Measurements from ENCODE around the gene EPHA5. TPM values are rescaled to one million over a fixed set of nuclear protein-coding genes. Genes with fewer than 3 reads are reported as not detected.

The EPHA5 gene
- total RNA-seq, 1 experiment from 2014 or later: not detected

DNA sequence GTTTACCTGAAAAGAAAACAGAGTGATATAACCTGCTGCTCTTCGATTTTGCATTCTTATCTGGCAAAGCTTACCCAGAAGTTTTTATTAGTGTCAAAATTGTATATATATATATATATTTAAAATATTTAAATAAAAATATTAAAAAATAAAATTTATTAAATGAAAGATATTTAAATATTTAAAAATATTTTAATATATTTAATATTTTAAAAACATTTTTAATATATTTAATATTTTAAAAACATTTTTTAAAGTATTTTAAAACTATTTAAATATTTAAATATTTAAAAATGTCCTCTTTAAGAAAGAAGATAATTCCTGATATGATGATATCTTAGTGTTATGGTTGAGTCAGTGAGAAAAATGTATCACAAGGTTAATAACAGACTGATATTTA is 317.2 kb downstream of the EPHA5 start:
- Histone ChIP-seq H3K36me3 (ENCODE audit: low read depth) (no peaks in the 10 kb centered on the region), H3K9me2 (ENCODE audit: insufficient read depth) (no peaks in the 10 kb centered on the region), H2AFZ (no peak overlapping the region), H3K4me3 (no peak overlapping the region), H3F3A (ENCODE audit: insufficient read depth, low read depth) (no peaks in the 10 kb centered on the region), H3K9me3 (ENCODE audit: insufficient read depth, low read depth) (no peaks in the 10 kb centered on the region), H3K4me2 (no peak overlapping the region), H4K20me1 (ENCODE audit: insufficient read depth) (no peaks in the 10 kb centered on the region), H3K27me3 (ENCODE audit: insufficient read depth, low read depth) (no peaks in the 10 kb centered on the region), H3K79me2 (ENCODE audit: low read depth) (no peaks in the 10 kb centered on the region), H3K4me1 (replicated peaks; ENCODE audit: insufficient read depth) (no peaks in the 10 kb centered on the region), H3K27ac (no peak overlapping the region)
- CTCF ChIA-PET: no interaction called here
- no peak for TF ChIP-seq CTCF (conservative IDR thresholded peaks at IDR 0.05)
- TF ChIP-seq EZH2 (IDR thresholded peaks at IDR 0.05; ENCODE audit: low read depth): no peak
- DNase-seq: no peak
- POLR2A ChIA-PET (ENCODE audit: unreplicated experiment): no interaction called here
- intact Hi-C loops (cut with micrococcal nuclease; ENCODE audit: unreplicated experiment): no loop called here
- no TSS peak for BruUV-seq (replicated peaks)

GRCh38 chr4:65344278-65344825 is 325.9 kb downstream of the EPHA5 start:
- no peak overlapping the region for H2AFZ ChIP-seq
- no peak overlapping the region for H3K27ac ChIP-seq
- no peak for DNase-seq
- H4K20me1 ChIP-seq (ENCODE audit: insufficient read depth): no peaks in the 10 kb centered on the region
- H3K4me1 ChIP-seq (replicated peaks; ENCODE audit: insufficient read depth): no peaks in the 10 kb centered on the region
- no peaks in the 10 kb centered on the region for H3K9me2 ChIP-seq (ENCODE audit: insufficient read depth)
- intact Hi-C loops (cut with micrococcal nuclease; ENCODE audit: unreplicated experiment): no loop called here
- TF ChIP-seq EZH2 (IDR thresholded peaks at IDR 0.05; ENCODE audit: low read depth): no peak
- TF ChIP-seq CTCF (conservative IDR thresholded peaks at IDR 0.05): no peak
- ChIA-PET CTCF (no interaction called here), POLR2A (ENCODE audit: unreplicated experiment) (no interaction called here)
- H3K27me3 ChIP-seq (ENCODE audit: insufficient read depth, low read depth): no peaks in the 10 kb centered on the region
- no peak overlapping the region for H3K4me3 ChIP-seq
- no peaks in the 10 kb centered on the region for H3K9me3 ChIP-seq (ENCODE audit: insufficient read depth, low read depth)
- H3K4me2 ChIP-seq: no peak overlapping the region
- no peaks in the 10 kb centered on the region for H3K79me2 ChIP-seq (ENCODE audit: low read depth)
- no peaks in the 10 kb centered on the region for H3K36me3 ChIP-seq (ENCODE audit: low read depth)
- no TSS peak for BruUV-seq (replicated peaks)
- H3F3A ChIP-seq (ENCODE audit: insufficient read depth, low read depth): no peaks in the 10 kb centered on the region

DNA sequence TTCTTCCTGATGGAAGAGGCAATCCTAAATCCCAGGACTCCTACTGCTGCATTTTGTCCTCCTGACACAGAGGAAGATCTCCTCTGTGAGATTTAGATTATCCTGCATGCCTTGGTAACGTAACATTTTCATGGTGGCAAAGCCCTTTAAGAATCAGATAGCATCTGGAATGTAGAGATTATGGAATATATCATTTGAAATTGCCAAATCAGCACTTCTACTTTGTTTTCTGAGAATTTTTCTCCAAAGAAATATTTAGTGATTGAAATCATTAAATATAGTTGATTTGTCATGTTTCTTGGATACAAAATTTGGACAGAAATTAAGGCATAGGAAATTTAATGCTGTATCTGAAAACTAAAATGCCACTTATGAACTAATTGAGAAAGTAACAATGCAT is 326.9 kb downstream of the EPHA5 start:
- Histone ChIP-seq H3K4me2 (no peak overlapping the region), H3K4me1 (replicated peaks; ENCODE audit: insufficient read depth) (no peaks in the 10 kb centered on the region), H3K4me3 (no peak overlapping the region), H3K36me3 (ENCODE audit: low read depth) (no peaks in the 10 kb centered on the region), H2AFZ (no peak overlapping the region), H3K27me3 (ENCODE audit: insufficient read depth, low read depth) (no peaks in the 10 kb centered on the region), H3K27ac (no peak overlapping the region), H3F3A (ENCODE audit: insufficient read depth, low read depth) (no peaks in the 10 kb centered on the region), H3K79me2 (ENCODE audit: low read depth) (no peaks in the 10 kb centered on the region), H4K20me1 (ENCODE audit: insufficient read depth) (no peaks in the 10 kb centered on the region), H3K9me2 (ENCODE audit: insufficient read depth) (no peaks in the 10 kb centered on the region), H3K9me3 (ENCODE audit: insufficient read depth, low read depth) (no peaks in the 10 kb centered on the region)
- TF ChIP-seq EZH2 (IDR thresholded peaks at IDR 0.05; ENCODE audit: low read depth): no peak
- no peak for TF ChIP-seq CTCF (conservative IDR thresholded peaks at IDR 0.05)
- DNase-seq: no peak
- ChIA-PET POLR2A (ENCODE audit: unreplicated experiment) (no interaction called here), CTCF (no interaction called here)
- no TSS peak for BruUV-seq (replicated peaks)
- intact Hi-C loops (cut with micrococcal nuclease; ENCODE audit: unreplicated experiment): no loop called here

Measured in PC-9 (cell line).